Neural progenitor cell (in vitro differentiated cells): Measurements from ENCODE around the gene RALGAPB.

Experiments used
- CTCF ChIP-seq: fragments of 200-600 bp; sonication (generic); IDR thresholded peaks from 2 replicates; pipeline ENCODE4 v1.5.1; 2017; ENCODE audit warnings: antibody characterized with exemption, mild to moderate bottlenecking
- EZH2phosphoT487 ChIP-seq: fragments of 200-600 bp; sonication (generic); IDR thresholded peaks from 2 replicates; pipeline ENCODE4 v1.6.1; 2017; ENCODE audit warnings: antibody characterized with exemption

GRCh38 chr20:38445901-38446425, 26.7 kb upstream of the RALGAPB start:
- TF ChIP-seq CTCF, result no peak
- no peak for TF ChIP-seq EZH2phosphoT487
